Heart left ventricle (tissue), 13 donors: ENCODE data around the gene TMEM178B.

Experiments
- POLR2A ChIP-seq, 2 donors: fragments of 450-650 bp; IDR thresholded peaks; one replicate each; pipeline ENCODE4 v1.6.1; 2017; ENCODE audit warnings: antibody characterized with exemption in 2 of 2, mild to moderate bottlenecking in 2 of 2, moderate library complexity in 2 of 2
- TF ChIP-seq, protein P1 (sequence below), 12 donors: fragments of 200-600 bp; sonication (generic) in 4 of 12; IDR thresholded peaks; one replicate each; pipeline versions ENCODE4 v1.5.0 to v1.8.0; 2018 to 2022; ENCODE audit warnings: antibody characterized with exemption in 12 of 12, mild to moderate bottlenecking in 5 of 12
- donor health status: ischemic (EF 13 %, LVEDD 7.1; RV severe dilation, severe dysfunction).
- donor health status: DM: no; HTN: yes; CAD: no.
- donor health status: DM: no; HTN: no; CAD: no.
- donor health status: ischemic (EF 25% LVEDD 6.9; RV normal size, moderate dysfunction).
- donor health status: ischemic (EF 25% LVEDD 5.7; RV mildly dilated, moderate dysfunction).
- donor health status: ischemic (EF 35%, LVEDD 5.7; RV mildly dilated, moderate dysfunction).
- donor health status: nonischemic (EF 11% LVEDD 7.7; RV severe dilation, severe dysfunction).
- donor health status: DM: yes; HTN: yes; CAD: no.
- donor health status: PGD.
- donor health status: ischemic (EF 29% LVEDD 5.4; RV normal size, mild dysfunction).
- donor health status: nonischemic (EF 23%, LVEDD 6.1; RV moderate dilation, normal function).

GRCh38 chr7:141340991-141341390, 267.1 kb downstream of the TMEM178B start:
- TF ChIP-seq, protein P1, sequence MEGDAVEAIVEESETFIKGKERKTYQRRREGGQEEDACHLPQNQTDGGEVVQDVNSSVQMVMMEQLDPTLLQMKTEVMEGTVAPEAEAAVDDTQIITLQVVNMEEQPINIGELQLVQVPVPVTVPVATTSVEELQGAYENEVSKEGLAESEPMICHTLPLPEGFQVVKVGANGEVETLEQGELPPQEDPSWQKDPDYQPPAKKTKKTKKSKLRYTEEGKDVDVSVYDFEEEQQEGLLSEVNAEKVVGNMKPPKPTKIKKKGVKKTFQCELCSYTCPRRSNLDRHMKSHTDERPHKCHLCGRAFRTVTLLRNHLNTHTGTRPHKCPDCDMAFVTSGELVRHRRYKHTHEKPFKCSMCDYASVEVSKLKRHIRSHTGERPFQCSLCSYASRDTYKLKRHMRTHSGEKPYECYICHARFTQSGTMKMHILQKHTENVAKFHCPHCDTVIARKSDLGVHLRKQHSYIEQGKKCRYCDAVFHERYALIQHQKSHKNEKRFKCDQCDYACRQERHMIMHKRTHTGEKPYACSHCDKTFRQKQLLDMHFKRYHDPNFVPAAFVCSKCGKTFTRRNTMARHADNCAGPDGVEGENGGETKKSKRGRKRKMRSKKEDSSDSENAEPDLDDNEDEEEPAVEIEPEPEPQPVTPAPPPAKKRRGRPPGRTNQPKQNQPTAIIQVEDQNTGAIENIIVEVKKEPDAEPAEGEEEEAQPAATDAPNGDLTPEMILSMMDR (IDR thresholded peaks at IDR 0.05) = no peak
- no peak for TF ChIP-seq POLR2A (IDR thresholded peaks at IDR 0.05)
